Measurements from ENCODE around the gene EPRS1.

DNA sequence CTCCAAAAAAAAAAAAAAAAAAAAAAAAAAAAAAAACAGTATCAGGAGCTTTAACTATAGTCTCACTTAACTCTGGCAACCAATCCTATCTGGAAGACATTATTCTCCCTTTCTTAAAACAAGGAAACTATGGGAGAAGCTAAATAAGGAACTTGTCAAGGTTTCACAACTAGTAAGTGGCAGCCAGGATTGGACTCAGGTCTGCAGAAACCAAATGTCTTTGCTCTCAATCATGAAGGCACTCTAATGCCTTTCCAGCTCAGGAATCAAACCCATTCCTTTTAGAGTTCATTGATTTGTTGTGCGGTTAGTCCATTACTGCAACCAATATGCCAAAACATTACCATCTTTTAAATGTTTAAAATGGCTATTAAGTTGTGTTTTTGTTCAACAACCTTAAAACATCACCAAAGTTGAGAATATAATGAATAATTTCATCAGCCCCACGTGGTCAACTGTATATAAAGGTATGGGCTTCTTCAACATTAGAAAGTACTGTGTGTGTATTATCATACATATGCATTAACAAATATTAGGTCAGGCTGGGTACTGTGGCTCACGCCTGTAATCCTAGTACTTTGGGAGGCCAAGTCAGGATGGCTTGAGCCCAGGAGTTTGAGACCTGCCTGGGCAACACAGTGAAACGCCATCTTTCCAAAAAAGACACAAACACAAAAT lies 1.5 kb downstream of the EPRS1 start:
- TF ChIP-seq SP1 (CRISPR knock-in tag; conservative IDR thresholded peaks at IDR 0.05) (no peak), CBFB (CRISPR knock-in tag; IDR thresholded peaks at IDR 0.05; ENCODE audit: low read depth) (no peak)
